Stimulated activated CD8-positive, alpha-beta memory T cell treated with anti-CD3 and anti-CD28 coated beads, Interleukin-7, amount 100 ng/mL, for 1 hour (primary cell): Measurements from ENCODE around the gene ATP2B3.
A peak's percentile ranks its signal among the peaks of the same experiment; 100 is the strongest.

Experiments
- DNase-seq, 2 donors: peaks; one replicate each; pipeline ENCODE4 v3.0.0-alpha.2; 2020; ENCODE audit warnings: low read depth in 2 of 2

Gene ATP2B3

DNA sequence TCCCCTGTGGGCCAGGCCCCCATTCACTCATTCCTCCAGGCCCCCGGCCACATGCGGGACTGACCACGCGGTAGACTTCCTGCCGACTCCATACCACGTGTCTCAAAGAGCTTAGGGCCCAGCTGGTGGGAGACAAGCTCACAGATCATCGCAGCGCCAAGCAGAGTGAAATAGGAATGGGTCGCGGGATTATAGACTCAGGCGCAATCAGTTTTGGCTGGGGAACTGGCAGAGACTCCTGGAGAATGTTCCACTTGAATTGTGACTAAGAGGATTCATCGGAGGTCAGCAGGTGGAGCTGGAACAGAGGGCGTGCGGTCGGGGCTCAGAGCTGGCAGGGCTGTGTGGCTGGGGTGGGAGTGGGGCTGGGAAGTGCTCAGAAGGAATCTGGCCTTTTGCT lies 15.6 kb downstream of the ATP2B3 start:
- DNase-seq: no peak

DNA sequence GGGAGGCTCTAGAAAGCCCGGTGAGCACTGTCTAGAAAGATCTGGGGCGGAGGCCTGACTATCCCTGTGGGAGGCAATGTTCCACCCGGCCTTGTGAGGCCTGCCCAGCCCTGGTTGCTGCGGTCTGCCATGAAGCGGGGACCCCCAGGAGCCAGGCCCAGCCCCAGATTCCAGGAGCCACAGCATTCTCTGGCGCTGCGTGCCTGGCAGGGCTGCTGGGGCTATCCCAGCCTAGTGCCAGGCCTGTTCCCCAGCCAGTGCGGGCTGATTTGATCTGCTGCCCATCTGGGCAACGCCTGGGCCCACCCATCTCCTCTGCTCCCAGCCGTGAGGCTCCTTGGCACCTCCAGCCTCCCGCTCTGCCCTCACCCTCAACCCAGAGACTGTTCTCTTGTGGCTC lies 19.6 kb downstream of the ATP2B3 start:
- DNase-seq: no peak

DNA sequence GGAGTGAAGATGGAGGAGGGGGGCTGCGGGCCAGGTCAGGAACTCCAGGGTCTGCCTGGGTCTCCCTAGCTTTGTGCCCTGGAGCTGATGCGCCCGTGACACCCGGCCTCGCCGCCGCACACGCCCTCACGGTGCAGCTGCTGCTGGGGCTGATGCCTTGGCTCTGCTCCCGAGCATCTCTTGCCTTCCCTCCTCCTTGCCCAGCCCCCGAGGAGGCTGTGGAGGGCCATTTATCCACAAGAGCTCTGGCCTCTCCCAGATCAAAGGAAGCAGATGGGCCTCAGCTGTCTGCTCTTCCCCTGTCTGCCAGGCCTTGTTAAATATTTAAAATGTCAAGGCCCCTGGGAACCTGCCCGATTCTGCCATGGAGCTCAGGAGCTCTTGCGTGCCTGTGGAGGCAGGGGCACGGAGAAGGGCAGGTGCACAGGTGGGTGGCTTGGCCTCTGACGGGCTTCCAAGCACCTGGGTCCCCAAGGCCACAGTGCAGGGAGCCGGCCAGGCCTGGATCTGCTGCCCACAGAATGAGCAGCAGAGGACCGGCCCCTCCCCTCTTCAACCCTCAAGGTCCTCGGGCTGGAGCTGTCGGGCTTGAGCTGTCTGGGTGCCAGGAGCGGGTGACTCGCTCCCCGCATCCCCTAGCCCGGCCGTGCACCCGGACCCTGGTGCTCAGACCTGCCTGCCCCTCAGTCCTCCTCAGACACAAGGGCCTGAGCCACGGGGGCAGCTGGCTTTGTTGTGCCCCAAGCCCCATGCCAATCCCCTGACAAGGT lies 20.3 kb downstream of the ATP2B3 start:
- DNase-seq: no peak

GRCh38 chrX:153538424-153538823 lies 21.0 kb downstream of the ATP2B3 start:
- no peak for DNase-seq

DNA sequence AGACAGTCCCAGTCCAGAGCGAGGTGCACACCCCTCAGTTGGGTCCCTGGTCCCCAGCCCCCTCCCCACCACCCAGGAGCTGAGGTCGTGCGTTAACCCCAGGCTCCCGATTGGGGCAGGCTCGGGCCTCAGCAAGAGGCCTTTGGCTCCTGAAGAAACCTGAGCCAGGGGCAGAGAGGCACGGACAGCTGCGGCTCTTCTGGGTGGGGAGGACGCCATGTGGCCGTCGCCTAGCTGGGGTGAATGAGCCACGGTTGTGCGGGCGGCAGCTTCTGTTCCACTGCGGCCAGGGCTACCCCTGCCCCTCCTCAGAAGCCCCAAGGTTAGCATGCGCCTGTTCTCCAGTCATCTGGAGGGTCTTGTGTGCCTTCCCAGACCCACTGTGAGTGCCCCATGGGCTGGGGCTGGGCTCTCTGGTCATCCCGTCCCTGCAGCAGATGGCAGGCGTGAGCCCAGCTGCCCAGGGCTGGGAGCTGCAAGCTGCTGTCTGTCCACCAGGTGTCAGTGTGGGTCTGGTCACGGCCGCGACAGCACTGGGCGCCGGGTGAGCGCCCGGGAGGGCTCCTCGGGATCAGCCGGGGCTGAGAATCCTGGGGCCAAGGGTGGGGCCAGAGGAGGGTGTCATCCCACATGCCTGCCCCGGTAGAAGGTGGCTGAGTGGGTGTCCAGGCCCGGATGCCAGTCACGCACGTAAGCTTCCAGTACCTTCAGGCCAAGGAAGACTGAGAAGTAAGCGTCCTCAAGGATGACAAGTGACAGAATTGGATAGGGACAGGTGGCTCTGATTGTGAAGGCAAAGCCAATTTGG lies 21.9 kb downstream of the ATP2B3 start:
- DNase-seq: peak; percentile 27 to 32

- DNase-seq: no peak
These were observed 22.5 kb downstream of the ATP2B3 start for GRCh38 chrX:153539979-153540358.

- DNase-seq: no peak
These were observed 27.3 kb downstream of the ATP2B3 start for GRCh38 chrX:153544727-153545126.

DNA sequence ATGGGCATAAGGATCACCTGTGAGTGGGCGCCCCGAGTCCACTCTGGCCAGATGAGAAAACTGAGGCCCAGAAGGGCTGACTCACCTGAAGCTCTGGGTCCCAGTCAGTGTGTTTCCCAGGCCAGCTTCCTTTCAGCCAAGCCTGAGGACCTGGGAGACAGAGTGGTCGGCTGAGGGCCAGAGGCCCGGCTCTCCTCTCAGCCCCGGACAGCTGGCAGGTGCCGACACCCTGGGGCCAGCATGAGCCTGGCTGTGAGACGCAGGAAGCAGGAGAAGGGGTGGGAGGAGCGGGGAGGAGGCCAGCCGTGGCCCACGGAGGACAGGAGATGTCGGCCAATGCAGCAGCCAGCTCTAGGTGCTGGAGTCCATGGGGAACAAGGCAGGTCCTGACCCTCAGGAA lies 28.9 kb downstream of the ATP2B3 start:
- no peak for DNase-seq

DNA sequence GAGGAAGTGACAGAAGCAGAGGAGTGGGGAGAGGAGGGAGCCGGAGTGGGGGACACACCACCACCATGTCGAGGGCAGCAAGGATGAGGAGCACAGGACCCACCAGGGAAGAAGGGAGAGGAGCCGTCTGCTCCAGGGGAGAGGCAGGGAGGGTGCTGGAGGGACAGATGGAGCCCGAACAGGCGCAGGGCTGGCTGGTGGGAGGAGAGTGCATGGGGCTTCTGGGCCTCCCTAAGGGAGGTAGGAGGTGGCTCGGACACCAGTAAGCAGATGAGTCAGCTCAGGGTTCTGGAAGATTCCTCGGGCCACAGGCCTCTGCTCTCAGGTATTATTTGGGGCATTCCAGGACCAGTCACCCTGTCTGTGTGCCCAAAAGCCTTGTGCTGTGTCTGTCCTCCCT lies 29.8 kb downstream of the ATP2B3 start:
- no peak for DNase-seq

DNA sequence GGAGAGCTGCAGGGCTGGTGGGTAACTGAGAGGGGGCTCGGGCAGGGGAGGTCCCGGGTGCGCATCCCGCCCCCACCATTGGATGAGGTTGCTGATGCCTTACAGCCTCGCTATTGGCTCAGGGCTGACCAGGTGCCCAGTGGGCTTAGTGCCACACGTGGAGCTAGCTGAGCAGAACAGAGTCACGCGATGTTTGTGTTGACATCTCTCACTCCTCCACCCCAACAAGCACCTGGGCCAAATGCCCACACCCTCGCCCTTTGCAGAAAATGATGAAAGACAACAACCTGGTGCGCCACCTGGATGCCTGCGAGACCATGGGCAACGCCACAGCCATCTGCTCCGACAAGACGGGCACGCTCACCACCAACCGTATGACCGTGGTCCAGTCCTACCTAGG lies 31.8 kb downstream of the ATP2B3 start:
- DNase-seq: no peak

GRCh38 chrX:153549807-153550206 lies 32.4 kb downstream of the ATP2B3 start:
- no peak for DNase-seq

- no peak for DNase-seq
These were observed 33.7 kb downstream of the ATP2B3 start for GRCh38 chrX:153551135-153551534.

GRCh38 chrX:153554519-153555167 lies 37.2 kb downstream of the ATP2B3 start:
- DNase-seq: peak; percentile 13 to 14

GRCh38 chrX:153556767-153557166 lies 39.3 kb downstream of the ATP2B3 start:
- no peak for DNase-seq

DNA sequence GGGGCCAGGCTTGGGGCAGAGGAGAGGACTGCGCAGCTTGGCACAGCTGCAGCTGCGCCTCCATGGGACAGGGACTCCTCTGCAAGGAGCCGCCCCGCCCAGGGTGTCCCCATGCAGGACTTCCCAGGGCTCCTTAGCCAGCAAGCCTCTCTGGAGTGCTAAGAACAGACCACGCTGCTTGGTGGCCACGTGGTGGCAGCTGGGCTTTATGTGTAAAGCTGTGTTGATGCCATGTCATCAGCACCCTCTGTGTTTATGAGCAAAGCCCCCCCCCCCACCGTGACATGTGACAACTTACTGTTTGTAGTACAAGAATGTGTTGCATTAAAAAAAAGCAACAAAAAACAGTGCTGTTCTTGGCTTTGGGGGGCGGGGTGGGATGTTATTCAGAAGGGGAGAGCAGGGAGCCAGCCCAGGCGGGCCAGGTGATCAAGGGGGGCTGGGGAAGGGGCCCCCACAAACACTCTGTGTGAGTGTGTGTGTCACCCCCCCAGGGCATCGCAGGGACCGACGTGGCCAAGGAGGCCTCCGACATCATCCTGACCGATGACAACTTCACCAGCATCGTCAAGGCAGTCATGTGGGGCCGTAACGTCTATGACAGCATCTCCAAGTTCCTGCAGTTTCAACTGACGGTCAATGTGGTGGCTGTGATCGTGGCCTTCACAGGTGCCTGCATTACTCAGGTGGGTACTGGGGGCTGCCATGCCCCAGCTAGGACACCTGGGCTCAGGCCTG lies 40.3 kb downstream of the ATP2B3 start:
- DNase-seq: no peak

GRCh38 chrX:153560000-153560399 lies 42.6 kb downstream of the ATP2B3 start:
- no peak for DNase-seq

DNA sequence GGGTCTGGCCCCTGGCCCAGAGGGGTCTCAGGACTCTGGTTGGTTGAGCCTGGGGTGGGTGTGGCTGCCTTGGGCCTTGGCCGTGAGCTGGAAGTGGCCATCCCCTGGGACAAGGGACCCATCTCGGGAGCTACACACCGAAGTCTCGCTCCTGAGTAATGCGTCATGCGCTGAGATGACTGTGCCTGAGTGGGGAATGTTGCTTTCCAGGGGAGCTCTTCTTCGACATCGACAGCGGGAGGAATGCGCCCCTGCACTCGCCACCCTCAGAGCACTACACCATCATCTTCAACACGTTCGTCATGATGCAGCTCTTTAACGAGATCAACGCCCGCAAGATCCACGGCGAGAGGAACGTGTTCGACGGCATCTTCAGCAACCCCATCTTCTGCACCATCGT lies 43.0 kb downstream of the ATP2B3 start:
- DNase-seq: no peak

GRCh38 chrX:153561337-153561736 lies 43.9 kb downstream of the ATP2B3 start:
- DNase-seq: no peak

- no peak for DNase-seq
These were observed 45.1 kb downstream of the ATP2B3 start for GRCh38 chrX:153562546-153562945.

GRCh38 chrX:153564047-153564606 lies 46.7 kb downstream of the ATP2B3 start:
- no peak for DNase-seq

DNA sequence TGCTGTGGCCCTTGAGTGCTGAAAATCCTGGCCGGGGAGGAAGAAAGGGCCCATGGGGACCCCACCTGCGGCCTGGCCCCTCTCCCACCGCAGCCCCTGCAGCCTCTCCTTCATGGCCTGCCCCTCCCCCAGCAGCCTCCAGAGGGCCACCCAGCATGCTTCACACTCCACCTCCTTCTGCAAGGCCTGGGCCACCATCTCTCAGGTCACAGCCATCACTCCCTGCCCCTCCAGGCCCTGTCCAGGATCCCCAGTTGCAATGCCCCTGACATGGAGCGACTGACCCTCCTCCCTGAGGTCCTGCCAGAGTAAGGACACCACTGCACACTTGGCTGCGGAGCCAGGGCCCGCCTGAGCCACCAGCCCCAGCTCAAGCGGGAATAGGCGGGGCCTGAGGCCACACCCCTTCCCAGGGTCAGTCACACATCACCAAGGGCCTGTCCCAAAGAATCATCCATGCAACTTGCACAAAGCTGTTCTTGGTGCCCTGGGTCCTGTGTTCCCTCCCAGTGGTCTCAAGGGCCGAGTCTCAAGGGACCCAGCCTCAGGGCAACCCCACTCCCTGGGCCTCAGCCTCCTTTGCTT lies 48.6 kb downstream of the ATP2B3 start:
- DNase-seq: no peak
